Osteoblast (primary cell): ENCODE measurements around the gene TRRAP. TPM values are rescaled to one million over a fixed set of nuclear protein-coding genes. Genes with fewer than 3 reads are reported as not detected.

ENCODE experiments used
- DNase-seq: peaks from one replicate; pipeline ENCODE4 v3.0.0; 2011; ENCODE audit warnings: low spot score, mixed read lengths; ENCODE audit not compliant: insufficient read length; ENCODE audit errors: missing footprints
- H2AFZ ChIP-seq: 2 replicates; pipeline ENCODE4 v1.6.0; 2011; ENCODE audit warnings: mild to moderate bottlenecking, low read length
- H3K27ac ChIP-seq: 2 replicates; pipeline ENCODE4 v1.5.1; 2011; ENCODE audit warnings: mild to moderate bottlenecking, low read depth, low read length, moderate library complexity
- H3K27me3 ChIP-seq: 2 replicates; pipeline ENCODE4 v1.6.0; 2012; ENCODE audit warnings: mild to moderate bottlenecking, control low read depth, inconsistent platforms, low read length, moderate library complexity; ENCODE audit not compliant: insufficient read depth
- H3K36me3 ChIP-seq: 2 replicates; pipeline ENCODE4 v1.5.1; 2011; ENCODE audit warnings: mild to moderate bottlenecking, low read length, control low read depth, moderate library complexity; ENCODE audit not compliant: insufficient read depth
- H3K4me1 ChIP-seq: 2 replicates; pipeline ENCODE4 v1.5.1; 2011; ENCODE audit warnings: mild to moderate bottlenecking, low read length, control low read depth, moderate library complexity; ENCODE audit not compliant: insufficient read depth
- H3K4me2 ChIP-seq: 2 replicates; pipeline ENCODE4 v1.6.0; 2011; ENCODE audit warnings: mild to moderate bottlenecking, low read length; ENCODE audit not compliant: insufficient read depth
- H3K4me3 ChIP-seq: fragments of 200-600 bp; sonication (generic); 3 replicates; pipeline ENCODE4 v1.5.1; 2012; ENCODE audit warnings: mild to moderate bottlenecking, low read length, inconsistent platforms; ENCODE audit not compliant: insufficient read depth
- H3K79me2 ChIP-seq: 2 replicates; pipeline ENCODE4 v1.6.0; 2012; ENCODE audit warnings: mild to moderate bottlenecking, low read length, control low read depth, inconsistent platforms; ENCODE audit not compliant: insufficient read depth
- H3K9me3 ChIP-seq: 2 replicates; pipeline ENCODE4 v1.5.1; 2011; ENCODE audit warnings: low read depth, low read length, control low read depth
- H4K20me1 ChIP-seq: 2 replicates; pipeline ENCODE4 v1.6.0; 2012; ENCODE audit warnings: mild to moderate bottlenecking, low read length, control low read depth; ENCODE audit not compliant: insufficient read depth
- CTCF ChIP-seq: IDR thresholded peaks from 2 replicates; pipeline ENCODE4 v1.5.1; 2011; ENCODE audit warnings: mild to moderate bottlenecking, low read depth, low read length, moderate library complexity; ENCODE audit errors: extremely low read depth
- total RNA-seq: library from RNA; depleted of rRNA; stranded (reverse); fragments of >200 nt; gene quantifications from 2 replicates; pipeline ENCODE4 v1.2.3, GENCODE V29; 2012

TRRAP gene
- total RNA-seq, 1 donor: 17.7 TPM

GRCh38 chr7:99011341-99011705 is 133.0 kb downstream of the TRRAP start:
- Histone ChIP-seq H3K27ac (no peak overlapping the region), H3K36me3 (peaks cover 80% of the 10 kb centered on the region), H4K20me1 (no peaks in the 10 kb centered on the region), H3K79me2 (no peaks in the 10 kb centered on the region), H3K4me3 (no peak overlapping the region), H3K4me2 (no peak overlapping the region), H2AFZ (no peak overlapping the region), H3K4me1 (no peaks in the 10 kb centered on the region), H3K27me3 (no peaks in the 10 kb centered on the region), H3K9me3 (no peaks in the 10 kb centered on the region)
- TF ChIP-seq CTCF: no peak
- DNase-seq: no peak

- Histone ChIP-seq H3K79me2 (no peaks in the 10 kb centered on the region), H2AFZ (no peak overlapping the region), H3K27me3 (no peaks in the 10 kb centered on the region), H3K4me1 (no peaks in the 10 kb centered on the region), H3K4me2 (no peak overlapping the region), H3K27ac (no peak overlapping the region), H3K9me3 (no peaks in the 10 kb centered on the region), H3K4me3 (no peak overlapping the region), H4K20me1 (no peaks in the 10 kb centered on the region), H3K36me3 (peaks cover 74% of the 10 kb centered on the region)
- no peak for TF ChIP-seq CTCF
- peak; percentile 82 for DNase-seq
Measured at GRCh38 chr7:99011706-99012404, 133.5 kb downstream of the TRRAP start.

- Histone ChIP-seq H3K27me3 (no peaks in the 10 kb centered on the region), H3K4me3 (no peak overlapping the region), H3K79me2 (no peaks in the 10 kb centered on the region), H3K4me1 (no peaks in the 10 kb centered on the region), H3K27ac (no peak overlapping the region), H3K4me2 (no peak overlapping the region), H2AFZ (no peak overlapping the region), H3K9me3 (no peaks in the 10 kb centered on the region), H4K20me1 (no peaks in the 10 kb centered on the region), H3K36me3 (peaks cover 72% of the 10 kb centered on the region)
- no peak for TF ChIP-seq CTCF
- DNase-seq: peak; percentile 70
Measured at GRCh38 chr7:99012722-99013121, 134.4 kb downstream of the TRRAP start.

- Histone ChIP-seq H3K36me3 (peaks cover 67% of the 10 kb centered on the region), H3K27ac (no peak overlapping the region)
Measured at GRCh38 chr7:99013266-99014112, 135.2 kb downstream of the TRRAP start.

More at GRCh38 chr7:99013266-99014112, 135.2 kb downstream of the TRRAP start:
- no peaks in the 10 kb centered on the region for H4K20me1 ChIP-seq
- H2AFZ ChIP-seq: no peak overlapping the region
- H3K4me1 ChIP-seq: no peaks in the 10 kb centered on the region
- TF ChIP-seq CTCF: no peak
- no peaks in the 10 kb centered on the region for H3K27me3 ChIP-seq
- peak; percentile 59 for DNase-seq
- H3K9me3 ChIP-seq: no peaks in the 10 kb centered on the region
- H3K4me2 ChIP-seq: no peak overlapping the region
- H3K79me2 ChIP-seq: peaks cover 2% of the 10 kb centered on the region
- no peak overlapping the region for H3K4me3 ChIP-seq
